GM13977 (cell line): ENCODE measurements around the gene PMEL.

ENCODE experiments used
- DNase-seq: peaks from one replicate; pipeline ENCODE4 v3.0.0; 2012; ENCODE audit warnings: low spot score
- in situ Hi-C: fragments of 300-500 bp; cut with MboI; formaldehyde crosslinking; loops from one replicate; pipeline ENCODE4 v1.12.0; 2022; ENCODE audit warnings: low sequenced_read_pairs, low pct_unique_long_range_greater_than_20kb, mixed read lengths, inconsistent platforms; ENCODE audit not compliant: unreplicated experiment
- TF ChIP-seq, protein P1 (sequence below): IDR thresholded peaks from 2 replicates; pipeline ENCODE4 v1.5.1; 2012; ENCODE audit warnings: mild to moderate bottlenecking, control low read depth; ENCODE audit not compliant: insufficient read depth; ENCODE audit errors: extremely low read depth, missing control alignments

The PMEL gene

DNA sequence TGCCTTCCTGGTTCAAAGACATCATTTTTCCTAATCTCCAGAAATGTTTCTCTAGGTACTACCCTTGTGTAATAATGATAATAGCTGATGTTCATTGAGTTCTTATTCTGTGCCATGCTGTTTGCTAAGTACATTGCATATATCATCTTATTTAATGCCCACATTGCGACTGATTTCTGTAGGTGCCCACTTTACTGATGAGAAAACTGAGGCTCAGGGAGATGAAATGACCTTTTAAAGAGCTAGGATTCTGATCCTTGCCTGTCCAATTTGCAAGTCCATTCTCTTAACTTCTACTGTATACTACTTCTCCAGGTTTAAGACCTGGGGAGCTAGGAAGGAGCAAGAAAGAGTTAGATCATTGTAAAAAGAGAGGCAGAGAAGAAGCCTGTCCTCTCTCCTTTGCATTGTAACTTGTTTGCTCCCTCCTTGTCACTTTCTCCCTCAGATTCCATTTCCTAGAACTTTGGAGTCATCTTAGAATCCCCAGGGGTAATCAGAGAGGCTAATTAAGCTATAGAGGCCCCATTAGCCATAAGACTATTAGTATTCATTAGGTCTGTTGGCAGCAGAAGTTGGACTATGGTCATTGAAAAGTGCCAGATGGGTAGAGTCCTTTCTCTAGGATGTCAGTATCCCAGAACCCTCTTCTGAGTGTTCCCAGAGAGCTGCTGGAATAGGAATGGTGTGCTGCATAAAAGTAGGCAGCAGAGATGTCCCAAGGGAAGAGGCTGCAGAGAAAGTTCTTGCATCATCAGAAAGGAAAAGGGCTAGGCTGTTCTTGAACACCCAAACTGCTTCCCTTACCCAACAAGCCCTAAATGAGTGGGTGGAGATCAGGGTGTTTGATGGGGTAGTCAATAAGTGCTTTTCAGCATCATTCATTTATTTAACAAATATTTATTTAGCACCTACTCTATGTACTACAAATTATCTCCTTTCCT, 31.8 kb downstream of the PMEL start:
- no peak for DNase-seq
- TF ChIP-seq, protein P1, sequence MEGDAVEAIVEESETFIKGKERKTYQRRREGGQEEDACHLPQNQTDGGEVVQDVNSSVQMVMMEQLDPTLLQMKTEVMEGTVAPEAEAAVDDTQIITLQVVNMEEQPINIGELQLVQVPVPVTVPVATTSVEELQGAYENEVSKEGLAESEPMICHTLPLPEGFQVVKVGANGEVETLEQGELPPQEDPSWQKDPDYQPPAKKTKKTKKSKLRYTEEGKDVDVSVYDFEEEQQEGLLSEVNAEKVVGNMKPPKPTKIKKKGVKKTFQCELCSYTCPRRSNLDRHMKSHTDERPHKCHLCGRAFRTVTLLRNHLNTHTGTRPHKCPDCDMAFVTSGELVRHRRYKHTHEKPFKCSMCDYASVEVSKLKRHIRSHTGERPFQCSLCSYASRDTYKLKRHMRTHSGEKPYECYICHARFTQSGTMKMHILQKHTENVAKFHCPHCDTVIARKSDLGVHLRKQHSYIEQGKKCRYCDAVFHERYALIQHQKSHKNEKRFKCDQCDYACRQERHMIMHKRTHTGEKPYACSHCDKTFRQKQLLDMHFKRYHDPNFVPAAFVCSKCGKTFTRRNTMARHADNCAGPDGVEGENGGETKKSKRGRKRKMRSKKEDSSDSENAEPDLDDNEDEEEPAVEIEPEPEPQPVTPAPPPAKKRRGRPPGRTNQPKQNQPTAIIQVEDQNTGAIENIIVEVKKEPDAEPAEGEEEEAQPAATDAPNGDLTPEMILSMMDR = no peak
- in situ Hi-C loops = no loop called here

DNA sequence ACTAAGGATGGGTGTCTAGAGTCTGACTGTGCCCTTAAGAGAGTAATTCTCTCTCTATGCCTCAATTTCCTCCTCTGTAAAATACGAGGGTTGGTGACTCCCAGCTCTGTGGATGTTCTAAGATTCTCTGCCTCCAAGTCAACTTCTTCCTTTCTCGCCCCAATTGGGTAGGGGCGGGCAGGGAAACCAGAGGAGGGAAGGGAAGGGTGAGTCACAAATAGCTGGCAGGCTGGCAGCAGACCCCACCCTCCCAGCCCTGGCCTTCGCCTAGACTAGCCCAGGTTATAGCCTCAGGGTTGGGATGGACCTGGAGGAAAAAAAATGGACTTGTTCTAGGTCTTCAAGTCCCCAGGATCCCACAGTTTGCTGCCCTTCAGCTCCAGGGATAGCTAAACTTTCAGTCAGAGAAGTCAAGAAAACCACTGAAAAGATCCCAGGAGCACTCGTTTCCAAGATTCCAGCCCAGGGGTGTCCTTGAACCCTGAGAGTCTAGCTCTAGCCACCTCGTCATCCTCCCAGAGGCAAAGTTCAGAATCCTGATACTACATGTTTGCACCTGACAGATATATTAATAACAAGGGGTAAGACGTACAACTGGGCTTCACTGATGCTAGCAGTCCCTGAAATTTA, 32.6 kb downstream of the PMEL start:
- in situ Hi-C loops = no loop called here
- TF ChIP-seq, protein P1 = no peak
- no peak for DNase-seq

DNA sequence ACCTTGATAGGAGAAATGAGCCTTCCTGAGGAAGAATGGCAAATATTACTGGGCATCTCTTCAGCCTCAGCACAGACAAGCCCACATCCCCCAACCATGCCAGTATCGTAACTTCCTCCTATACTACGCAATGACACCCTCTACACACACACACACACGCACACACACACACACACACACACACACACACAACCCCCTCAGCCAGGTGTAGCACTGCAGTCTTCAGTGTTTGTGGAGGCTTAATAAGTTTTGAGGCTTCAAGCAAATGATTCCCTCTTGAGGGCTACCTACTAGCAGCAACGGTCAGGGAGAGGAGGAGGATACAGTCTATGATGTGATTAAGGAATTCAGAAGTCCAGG, 33.3 kb downstream of the PMEL start:
- TF ChIP-seq, protein P1 = no peak
- in situ Hi-C loops = no loop called here
- DNase-seq = peak; percentile 65

DNA sequence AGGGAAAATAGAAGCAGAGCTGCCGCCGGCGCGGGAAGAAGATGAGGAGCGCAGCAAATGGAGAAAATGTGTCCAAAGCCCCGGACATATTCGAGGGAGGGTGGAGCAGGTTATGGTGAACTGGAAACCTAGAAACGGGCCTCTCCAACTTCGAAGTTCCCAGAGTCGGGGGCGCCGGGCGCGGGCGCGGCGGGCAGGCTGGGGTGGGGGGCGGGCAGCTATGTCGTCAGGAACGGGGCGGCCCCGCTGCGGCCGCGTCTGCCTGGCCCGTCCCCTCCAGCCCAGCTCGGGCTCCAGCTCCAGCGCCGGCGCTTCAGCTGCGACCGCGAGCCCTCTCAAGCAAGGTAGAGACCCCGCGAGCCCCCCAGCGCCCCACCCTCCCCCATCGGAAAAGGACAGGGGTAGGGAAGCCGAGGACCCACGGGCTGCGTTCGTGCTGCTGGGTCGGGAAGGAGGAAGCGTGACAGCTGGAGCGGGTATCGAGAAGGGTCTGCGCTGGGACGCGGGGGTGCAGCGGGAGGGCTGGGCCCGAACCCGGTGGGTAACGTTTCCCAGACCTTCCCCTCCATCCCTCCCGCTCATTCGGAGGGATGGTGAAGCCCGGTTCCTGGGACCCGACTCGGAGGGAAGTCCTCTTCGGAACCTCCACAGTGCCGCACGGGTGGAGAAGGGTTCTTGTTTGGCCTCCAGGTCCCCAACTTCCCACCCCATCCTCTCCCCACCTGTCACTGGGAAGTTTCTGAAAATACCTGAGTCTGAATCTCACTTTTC, 33.9 kb downstream of the PMEL start:
- DNase-seq = peak; percentile 72
- in situ Hi-C loops = no loop called here
- TF ChIP-seq, protein P1 = no peak

DNA sequence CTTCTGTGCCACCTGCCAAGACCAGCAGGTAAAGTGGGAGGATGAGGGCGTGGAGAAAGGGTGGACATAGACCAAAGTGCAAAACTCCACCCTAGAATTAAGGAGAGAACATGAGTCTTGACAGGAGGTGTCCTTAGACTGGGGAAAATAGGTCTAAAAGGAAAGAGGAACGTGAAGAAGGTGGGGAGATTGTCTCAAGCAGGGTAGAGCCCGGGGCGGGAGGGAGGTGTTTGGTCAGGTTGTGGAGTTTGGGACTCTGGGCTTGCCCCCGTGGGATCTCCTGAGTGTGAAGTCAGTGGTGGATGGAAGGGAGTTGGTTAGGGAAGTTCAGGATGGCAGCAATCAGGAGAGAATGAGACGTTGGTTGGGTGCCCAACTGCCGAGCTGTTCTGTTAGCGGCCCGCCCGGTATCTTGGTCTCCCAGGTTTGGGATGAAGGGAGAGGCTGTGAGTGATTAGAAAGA, 34.5 kb downstream of the PMEL start:
- TF ChIP-seq, protein P1 = no peak
- no peak for DNase-seq
- in situ Hi-C loops = no loop called here

DNA sequence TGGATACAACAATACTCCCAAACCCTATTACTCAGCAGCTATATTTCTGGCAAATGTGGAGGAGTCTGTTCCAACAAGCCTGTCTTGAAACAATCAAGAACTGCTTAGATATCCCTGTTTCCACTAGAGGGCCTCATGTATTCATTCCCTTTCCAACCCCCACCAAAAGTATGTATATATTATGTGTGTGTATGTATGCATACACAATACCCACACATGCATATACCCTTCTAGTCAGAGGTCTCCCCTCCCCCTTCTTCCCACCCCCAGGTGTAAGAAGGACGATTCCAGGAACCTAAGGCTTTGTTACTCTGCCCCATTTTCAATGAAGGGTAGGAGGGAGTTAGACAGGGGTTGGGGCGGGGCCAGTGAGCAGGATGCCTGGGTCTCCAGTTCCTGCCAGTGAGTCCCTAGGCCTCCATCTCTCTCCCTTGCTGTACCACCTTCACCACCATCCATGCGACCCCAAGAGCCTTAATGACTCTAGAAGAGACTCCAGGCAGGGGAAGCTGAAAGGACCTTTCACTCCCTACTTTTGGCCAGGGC, 35.0 kb downstream of the PMEL start, which contains the start of gene DGKA:
Gene DGKA, plus strand, starts transcription at position 392 of the 546 bp plus-strand sequence. CDS start 5,342 bp downstream, outside the sequence.
- peak; percentile 81 for DNase-seq
- TF ChIP-seq, protein P1 = peak; percentile 60
- in situ Hi-C loops = no loop called here
